ENCODE data around the gene TRIM59. TPM values are rescaled to one million over a fixed set of nuclear protein-coding genes. Genes with fewer than 3 reads are reported as not detected.

The TRIM59 gene
- total RNA-seq, 1 donor from 2014 or later: 23.0 TPM

DNA sequence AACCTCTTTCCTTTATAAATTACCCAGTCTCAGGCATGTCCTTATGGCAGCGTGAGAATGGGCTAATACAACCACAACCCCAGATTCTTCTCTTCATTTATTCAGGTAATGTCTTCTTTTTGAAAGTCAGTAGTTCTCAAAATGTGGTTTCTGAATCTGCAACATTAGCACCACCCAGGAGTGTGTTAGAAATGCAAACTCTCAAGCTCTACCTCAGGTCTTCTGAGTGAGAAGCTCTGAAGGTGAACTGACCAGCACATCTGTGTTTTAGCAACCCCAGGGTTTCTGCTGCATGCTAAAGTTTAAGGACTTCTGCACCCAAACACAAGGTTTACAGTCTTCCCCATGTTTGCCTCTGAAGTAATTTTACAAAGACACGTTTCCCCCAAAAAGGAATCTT is 22.3 kb upstream of the TRIM59 start:
- Mint-ChIP-seq H3K4me3 (no peak overlapping the region), H3K9me3 (peaks cover 13% of the 10 kb centered on the region), H3K27me3 (ENCODE audit: low read depth) (no peaks in the 10 kb centered on the region), H3K27ac (no peak overlapping the region), H3K36me3 (peaks cover 5% of the 10 kb centered on the region), H3K4me1 (no peaks in the 10 kb centered on the region)
- DNase-seq (ENCODE audit: low spot score in 2 of 2, unreplicated experiment in 2 of 2): no peak
- TF ChIP-seq, protein P1, sequence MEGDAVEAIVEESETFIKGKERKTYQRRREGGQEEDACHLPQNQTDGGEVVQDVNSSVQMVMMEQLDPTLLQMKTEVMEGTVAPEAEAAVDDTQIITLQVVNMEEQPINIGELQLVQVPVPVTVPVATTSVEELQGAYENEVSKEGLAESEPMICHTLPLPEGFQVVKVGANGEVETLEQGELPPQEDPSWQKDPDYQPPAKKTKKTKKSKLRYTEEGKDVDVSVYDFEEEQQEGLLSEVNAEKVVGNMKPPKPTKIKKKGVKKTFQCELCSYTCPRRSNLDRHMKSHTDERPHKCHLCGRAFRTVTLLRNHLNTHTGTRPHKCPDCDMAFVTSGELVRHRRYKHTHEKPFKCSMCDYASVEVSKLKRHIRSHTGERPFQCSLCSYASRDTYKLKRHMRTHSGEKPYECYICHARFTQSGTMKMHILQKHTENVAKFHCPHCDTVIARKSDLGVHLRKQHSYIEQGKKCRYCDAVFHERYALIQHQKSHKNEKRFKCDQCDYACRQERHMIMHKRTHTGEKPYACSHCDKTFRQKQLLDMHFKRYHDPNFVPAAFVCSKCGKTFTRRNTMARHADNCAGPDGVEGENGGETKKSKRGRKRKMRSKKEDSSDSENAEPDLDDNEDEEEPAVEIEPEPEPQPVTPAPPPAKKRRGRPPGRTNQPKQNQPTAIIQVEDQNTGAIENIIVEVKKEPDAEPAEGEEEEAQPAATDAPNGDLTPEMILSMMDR (IDR thresholded peaks at IDR 0.05; ENCODE audit: unreplicated experiment): no peak

DNA sequence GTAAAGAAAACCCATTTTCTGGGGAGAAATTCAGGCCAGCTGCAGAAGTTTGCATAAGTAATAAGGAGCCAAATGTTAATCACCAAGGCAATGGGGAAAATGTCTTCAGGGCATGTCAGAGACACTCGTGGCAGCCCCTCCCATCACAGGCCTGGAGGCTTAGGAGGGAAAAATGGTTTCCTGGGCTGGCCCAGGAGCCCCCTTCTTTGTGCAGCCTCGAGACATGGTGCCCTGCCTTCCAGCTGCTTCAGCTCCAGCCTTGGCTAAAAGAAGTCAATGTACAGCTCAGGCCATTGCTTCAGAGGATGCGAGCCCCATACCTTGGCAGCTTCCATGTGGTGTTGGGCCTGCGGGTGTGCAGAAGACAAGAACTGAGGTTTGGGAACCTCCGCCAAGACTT is 20.6 kb upstream of the TRIM59 start:
- H3K27me3 Mint-ChIP-seq (ENCODE audit: low read depth): no peaks in the 10 kb centered on the region
- peaks cover 13% of the 10 kb centered on the region for H3K9me3 Mint-ChIP-seq
- no peak for DNase-seq (ENCODE audit: low spot score in 2 of 2, unreplicated experiment in 2 of 2)
- H3K36me3 Mint-ChIP-seq: peaks cover 5% of the 10 kb centered on the region
- no peak overlapping the region for H3K27ac Mint-ChIP-seq
- H3K4me3 Mint-ChIP-seq: no peak overlapping the region
- H3K4me1 Mint-ChIP-seq: no peaks in the 10 kb centered on the region
- TF ChIP-seq, protein P1 (IDR thresholded peaks at IDR 0.05; ENCODE audit: unreplicated experiment): no peak

DNA sequence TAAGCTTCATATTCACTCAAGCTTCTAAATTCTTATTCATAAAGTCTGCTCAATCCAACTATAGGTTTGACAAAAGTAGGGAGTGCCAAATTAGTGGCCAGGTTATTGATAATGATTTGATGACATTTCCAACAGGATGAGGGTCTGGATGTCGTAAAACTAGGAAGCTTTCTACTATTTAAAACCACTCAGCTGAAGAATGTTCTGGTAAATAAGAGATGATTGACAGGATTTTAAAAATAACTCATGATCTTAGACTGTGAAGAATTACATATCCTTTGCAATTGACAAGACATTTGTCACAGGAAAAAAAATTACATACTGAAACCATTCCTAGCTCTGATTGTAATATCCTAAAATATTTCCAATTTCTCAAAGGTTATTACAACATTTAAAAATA is 15.4 kb upstream of the TRIM59 start:
- Mint-ChIP-seq H3K4me3 (no peak overlapping the region), H3K27me3 (ENCODE audit: low read depth) (no peaks in the 10 kb centered on the region), H3K36me3 (peaks cover 5% of the 10 kb centered on the region), H3K9me3 (peaks cover 12% of the 10 kb centered on the region), H3K4me1 (no peaks in the 10 kb centered on the region), H3K27ac (no peak overlapping the region)
- TF ChIP-seq, protein P1 (IDR thresholded peaks at IDR 0.05; ENCODE audit: unreplicated experiment): no peak
- DNase-seq (ENCODE audit: low spot score in 2 of 2, unreplicated experiment in 2 of 2): no peak

DNA sequence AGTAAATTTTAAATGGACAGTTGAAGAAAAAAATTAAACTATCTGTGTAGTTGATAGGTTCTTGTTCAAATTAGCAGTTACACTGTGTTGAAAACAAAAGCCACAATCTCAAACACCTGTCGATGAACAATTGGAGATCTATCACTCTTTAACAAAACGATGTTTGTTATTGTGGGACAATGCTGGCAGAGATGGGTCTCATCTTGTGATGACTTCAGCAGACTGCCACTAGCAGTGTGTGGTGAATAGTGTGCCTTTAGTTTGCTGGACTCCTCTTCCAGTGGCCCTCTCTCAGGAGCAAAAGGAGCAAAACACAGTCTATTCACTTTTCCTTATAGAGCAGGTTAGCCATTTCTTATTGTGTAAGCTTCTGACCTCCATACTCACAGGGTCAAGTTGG is 14.7 kb upstream of the TRIM59 start:
- Mint-ChIP-seq H3K27me3 (ENCODE audit: low read depth) (no peaks in the 10 kb centered on the region), H3K4me3 (no peak overlapping the region), H3K27ac (no peak overlapping the region), H3K4me1 (no peaks in the 10 kb centered on the region), H3K36me3 (no peaks in the 10 kb centered on the region), H3K9me3 (peaks cover 6% of the 10 kb centered on the region)
- no peak for DNase-seq (ENCODE audit: low spot score in 2 of 2, unreplicated experiment in 2 of 2)
- TF ChIP-seq, protein P1 (IDR thresholded peaks at IDR 0.05; ENCODE audit: unreplicated experiment): no peak

DNA sequence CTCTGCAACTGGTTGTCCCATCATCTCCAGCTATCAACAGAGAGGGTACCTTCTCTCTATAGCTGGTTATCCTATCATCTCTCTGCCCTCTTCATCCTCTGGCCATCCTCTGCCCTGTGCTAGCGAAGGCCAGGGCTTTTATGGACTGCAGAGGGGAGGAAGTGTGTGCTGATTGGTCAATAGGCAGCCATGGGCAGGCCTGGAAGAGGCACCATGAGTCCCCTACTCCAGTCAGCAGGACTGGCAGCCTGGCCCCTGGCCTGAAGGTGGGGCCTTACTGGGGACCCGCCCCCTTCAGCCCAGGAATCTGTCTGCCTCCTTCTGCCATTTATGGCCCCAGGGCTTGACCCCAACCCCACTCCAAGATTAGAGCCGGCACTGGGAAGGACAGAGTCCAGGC is 10.4 kb upstream of the TRIM59 start:
- Mint-ChIP-seq H3K9me3 (no peaks in the 10 kb centered on the region), H3K27ac (no peak overlapping the region), H3K4me3 (no peak overlapping the region), H3K36me3 (no peaks in the 10 kb centered on the region), H3K4me1 (no peaks in the 10 kb centered on the region), H3K27me3 (ENCODE audit: low read depth) (peaks cover 5% of the 10 kb centered on the region)
- TF ChIP-seq, protein P1 (IDR thresholded peaks at IDR 0.05; ENCODE audit: unreplicated experiment): no peak
- DNase-seq (ENCODE audit: low spot score in 2 of 2, unreplicated experiment in 2 of 2): no peak

DNA sequence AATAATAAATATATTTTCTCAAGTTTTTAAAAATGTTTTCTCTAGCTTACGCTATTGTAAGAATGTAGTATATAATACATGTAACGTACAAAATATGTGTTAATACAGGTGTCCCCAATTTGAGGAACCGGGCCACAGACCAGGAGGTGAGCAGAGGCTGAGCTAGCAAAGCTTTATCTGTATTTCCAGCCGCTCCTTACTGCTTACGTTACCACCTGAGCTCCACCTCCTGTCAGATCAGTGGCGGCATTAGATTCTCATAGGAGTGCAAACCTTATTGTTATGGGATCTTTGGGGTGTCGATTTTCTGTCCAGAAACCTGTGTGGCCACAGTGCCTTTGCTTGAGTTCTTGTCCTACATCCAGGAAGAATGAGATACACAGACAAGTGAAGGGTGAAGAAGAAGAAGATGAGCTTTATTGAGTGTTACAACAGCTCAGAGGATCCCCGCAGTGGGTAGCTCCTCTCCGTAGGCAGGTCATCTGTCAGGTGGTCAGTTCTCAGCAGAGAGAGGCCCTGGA is 9.9 kb upstream of the TRIM59 start:
- DNase-seq (ENCODE audit: low spot score in 2 of 2, unreplicated experiment in 2 of 2): no peak
- Mint-ChIP-seq H3K4me1 (no peaks in the 10 kb centered on the region), H3K27ac (no peak overlapping the region), H3K27me3 (ENCODE audit: low read depth) (peaks cover 5% of the 10 kb centered on the region), H3K36me3 (no peaks in the 10 kb centered on the region), H3K4me3 (no peak overlapping the region), H3K9me3 (no peaks in the 10 kb centered on the region)
- TF ChIP-seq, protein P1 (IDR thresholded peaks at IDR 0.05; ENCODE audit: unreplicated experiment): no peak
